Measurements from ENCODE around the gene PIK3C2G.

Gene PIK3C2G

DNA sequence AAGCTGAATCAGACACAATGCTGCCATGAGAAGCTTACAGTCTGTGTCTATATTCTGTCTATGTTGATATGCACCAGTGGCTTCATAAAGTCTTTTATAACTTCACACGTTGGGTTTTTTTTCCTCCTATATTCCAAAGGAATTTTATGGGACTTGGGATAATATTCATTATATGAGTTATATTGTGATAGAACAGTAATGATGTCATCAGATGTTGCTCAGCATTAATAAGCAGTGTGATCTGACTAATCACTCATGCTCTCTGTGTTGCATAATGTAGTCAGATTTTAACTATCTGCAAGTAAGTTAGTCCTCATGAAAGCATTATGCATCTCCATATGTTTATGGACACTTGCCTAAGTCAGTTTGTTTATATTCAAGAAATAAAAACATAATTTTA, 316.9 kb downstream of the PIK3C2G start:
- DNase-seq = no peak

DNA sequence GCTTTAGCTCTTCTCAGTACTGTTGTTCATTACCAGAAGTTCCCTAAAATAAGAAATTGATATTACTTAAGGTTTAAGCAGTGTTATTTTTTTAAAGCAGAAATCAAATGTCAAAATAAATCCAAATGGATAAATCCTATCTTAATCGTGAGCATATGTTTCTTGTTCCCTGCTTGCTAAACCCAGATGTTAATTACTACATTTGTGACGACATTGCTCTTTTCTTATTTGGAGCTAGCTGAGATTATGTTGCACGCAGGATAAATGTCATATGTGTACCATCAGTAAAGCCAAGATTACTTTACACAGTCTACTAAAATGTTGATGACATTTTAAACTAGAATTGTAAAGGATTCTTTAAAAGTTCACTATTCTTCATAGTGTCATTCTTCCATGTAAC, 319.0 kb downstream of the PIK3C2G start:
- DNase-seq = no peak

DNA sequence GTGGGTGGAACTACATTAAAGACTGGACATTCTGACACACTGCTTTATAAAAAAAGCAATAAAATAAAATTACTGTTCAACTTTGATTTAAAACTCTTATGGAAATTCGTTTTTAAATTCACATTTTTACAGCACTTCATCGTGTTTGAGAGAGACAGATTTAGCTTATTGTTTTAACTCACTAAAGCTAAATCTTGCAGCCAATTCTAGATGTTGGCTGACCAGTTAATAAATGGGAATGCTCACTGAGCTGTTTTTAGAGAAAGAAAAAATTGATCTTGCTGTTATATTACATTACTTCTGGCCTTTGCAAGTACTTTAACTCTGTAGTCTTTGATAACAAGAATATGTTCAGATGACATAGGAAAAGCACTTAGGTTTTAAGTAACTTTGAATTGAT, 319.4 kb downstream of the PIK3C2G start:
- no peak for DNase-seq

DNA sequence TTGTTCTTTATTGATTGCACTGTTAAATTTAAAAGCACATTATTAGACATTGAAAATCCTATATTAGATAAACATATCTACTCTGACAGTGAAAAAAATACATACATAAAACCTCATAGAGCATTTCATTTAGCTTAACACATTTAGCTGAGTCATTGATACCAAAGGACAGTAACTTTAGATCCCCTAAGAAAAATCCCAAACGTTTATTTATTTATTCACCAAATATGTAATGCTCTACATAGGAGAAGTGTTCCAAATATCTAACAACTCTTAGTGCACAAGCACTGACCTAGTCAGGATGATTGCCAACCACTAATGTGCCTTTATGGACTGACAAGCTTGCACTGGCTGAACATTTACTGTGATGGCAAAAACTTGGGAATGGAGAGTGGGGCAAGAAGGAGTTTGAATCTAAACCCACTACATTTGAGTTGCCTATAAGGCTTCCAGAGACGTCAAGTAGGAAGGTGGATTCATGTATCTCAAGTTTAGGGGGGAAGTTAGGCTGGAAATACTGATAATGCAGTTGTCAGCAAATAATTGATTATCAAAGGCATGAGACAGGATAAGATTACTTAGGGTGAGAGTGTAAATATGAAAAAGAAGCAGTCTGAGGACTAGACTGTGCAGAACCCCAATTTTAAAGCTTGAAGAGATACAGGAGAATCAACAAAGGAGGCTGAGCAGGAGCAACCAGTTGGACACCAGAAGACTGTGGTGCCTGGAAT, 320.1 kb downstream of the PIK3C2G start:
- DNase-seq = no peak

DNA sequence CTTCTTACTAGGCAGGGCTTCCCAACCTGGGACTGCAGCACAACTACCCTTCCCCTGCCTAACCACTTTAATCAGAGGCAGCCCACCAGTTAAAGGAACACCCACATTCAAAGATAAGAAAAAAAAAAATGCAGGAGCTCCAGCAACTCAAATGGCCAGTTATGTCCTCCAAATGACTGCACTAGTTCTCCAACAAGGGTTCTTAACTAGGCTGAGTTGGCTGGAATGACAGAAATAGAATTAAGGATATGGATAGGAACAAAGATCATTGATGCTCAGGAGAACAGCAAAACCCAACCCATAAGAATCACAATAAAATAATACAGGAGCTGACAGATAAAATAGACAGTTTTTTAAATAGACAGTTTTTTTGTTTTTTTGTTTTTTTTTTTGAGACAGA, 322.3 kb downstream of the PIK3C2G start:
- DNase-seq = no peak

DNA sequence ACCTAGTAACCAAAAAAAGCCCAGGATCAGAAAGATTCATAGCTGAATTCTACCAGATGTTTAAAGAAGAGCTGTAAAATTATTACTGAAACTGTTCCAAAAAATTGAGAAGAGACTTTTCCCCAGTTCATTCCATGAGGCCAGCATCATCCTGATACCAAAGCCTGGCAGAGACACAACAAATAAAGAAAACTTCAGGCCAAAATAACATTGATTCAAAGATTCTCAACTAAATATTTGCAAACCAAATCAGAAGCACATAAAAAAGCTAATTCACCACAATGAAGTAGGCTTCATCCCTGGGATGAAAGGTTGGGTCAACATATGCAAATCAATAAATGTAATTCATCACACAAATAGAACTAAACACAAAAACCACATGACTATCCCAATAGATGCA, 325.3 kb downstream of the PIK3C2G start:
- DNase-seq = no peak

DNA sequence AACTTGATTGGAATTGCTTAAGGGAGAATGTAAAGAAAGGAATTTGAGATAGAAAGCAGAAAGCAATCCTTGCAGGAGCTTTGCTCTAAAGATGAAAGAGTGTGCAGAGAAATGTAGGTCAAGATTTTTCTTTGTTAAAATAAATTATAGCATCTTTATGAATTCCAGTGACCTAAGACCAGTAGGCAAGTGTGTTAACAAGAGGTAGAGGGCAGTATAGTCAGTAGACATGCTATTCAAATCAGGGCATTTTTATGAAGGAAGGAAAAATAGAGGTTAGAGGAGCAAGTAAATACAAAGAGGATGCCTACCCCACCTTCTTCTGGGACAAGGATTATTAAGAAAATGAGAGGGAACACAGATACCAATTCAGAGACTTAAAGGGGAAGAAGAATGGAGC, 328.0 kb downstream of the PIK3C2G start:
- no peak for DNase-seq

DNA sequence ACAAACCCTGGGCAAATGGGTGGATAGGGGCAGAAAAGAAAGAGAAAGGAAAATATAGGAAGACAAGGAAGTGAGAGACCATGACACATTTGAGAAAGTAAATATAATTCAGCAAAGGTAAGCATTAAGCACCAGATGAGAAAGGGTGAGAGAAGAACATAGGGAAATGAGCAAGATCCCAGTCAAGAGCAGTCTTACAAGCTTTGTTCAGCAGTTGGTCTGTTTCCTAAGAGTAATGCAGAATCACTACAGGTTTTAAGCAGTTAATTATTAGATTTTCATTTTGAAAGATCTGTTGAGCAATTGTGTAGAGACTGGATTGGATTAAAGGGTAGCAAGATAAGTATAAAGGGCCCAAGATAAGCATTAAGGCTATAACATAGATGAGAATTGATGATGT, 330.2 kb downstream of the PIK3C2G start:
- no peak for DNase-seq

DNA sequence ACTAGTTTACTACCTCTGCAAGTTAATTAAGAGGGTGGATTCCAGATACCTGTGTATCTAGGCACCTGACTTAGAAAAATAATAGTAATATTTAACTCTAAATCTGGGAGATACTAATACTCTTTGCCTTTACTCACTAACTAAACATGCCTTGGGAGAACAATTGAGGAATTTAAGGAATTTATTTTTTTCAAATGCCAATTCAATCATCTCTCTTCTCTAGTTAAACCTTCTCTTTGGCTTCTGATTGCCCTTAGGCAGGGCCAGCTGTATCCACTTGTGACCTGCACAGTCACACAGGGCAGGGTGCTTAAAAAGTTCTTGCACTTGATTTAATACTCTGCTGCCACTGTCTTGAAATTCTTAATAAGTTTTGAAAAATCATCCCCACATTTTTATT, 334.1 kb downstream of the PIK3C2G start:
- DNase-seq = no peak

DNA sequence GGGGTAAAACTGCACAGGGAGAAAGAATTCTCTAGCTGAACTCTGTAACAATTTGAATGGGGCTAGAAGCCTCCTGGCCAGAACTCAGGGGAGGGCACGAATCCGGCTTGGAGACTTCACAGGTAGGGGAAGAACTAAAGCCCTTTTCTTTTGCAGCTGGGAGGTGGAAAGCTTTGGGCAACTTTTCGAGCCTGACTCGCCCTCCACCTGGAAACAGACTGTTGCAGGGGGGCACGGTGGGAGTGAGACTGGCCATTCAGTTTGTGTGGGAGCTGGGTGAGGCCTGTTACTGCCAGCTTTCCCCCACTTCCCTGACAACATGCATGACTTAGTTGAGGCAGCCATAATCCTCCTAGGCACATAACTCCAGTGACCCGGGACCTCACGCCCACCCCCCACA, 340.6 kb downstream of the PIK3C2G start:
- DNase-seq = no peak

DNA sequence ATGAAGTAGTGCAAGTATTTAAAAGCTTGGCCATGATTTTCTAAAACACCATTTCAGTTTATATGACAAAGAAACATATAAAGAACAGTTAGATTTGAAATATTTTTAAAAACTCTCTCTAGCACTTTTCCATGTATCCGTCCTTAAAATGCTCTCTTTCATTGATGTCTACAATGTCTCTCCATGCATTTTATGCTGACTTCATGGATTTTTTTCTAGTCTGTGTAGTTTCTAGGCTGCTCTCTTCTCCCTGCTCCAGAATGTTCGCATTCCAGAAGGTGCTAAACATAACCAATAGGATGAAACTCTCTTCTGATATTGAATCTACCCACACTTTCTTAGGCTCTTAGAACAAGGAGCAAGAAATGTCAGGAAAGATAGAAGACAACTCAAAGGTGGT, 351.7 kb downstream of the PIK3C2G start:
- no peak for DNase-seq

DNA sequence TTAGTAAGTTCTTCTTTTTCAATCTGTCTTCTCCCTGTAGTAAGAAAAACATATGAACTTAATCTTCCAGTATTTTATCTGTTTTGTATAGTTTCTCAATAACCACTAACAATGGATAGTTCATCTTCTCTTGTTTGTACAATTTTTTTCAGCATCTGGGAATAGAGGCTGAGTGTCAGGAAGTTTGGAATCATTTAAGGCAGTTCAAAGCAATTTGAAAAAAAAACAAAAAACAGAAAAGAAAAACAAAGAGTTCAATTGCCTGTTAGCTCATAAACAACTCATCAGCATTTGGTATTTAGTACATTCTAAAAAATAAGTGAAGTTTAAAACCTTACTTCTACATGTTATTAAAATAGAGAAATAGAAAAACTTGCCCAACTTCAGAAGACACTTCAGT, 359.7 kb downstream of the PIK3C2G start:
- DNase-seq = no peak

DNA sequence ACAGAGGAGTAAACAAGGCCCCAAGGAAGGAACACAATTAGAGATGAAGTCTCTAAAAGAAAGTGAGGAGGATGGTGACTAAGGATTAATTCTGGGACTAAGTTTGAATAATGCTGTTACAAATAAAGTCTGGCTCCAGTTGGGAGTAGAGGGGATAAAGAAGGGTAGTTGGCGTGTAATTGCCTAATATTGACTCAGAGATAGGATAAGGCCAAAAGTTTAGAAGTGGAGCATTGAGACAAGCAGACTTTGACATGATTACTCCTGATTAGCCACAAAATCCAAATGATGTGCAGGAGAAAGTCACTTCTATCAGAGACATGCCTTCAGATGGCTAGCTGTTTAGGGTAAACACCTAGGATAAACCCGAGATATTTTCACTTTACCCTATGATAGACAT, 368.1 kb downstream of the PIK3C2G start:
- DNase-seq = no peak

DNA sequence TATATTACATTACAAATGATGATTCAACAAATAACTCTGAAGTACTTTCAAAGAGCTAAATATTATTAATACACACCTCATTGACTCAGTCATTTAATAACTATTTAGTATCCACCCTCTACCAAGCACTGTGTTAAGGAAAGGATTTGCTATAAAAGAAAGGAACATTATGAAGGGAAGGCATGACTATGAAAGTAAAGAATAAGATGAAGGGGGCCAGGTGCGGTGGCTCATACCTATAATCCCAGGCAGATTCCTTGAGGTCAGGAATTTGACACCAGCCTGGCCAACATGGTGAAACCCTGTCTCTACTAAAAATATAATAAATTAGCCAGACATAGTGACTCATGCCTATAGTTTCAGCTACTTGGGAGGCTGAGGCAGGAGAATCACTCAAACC, 368.6 kb downstream of the PIK3C2G start:
- DNase-seq = no peak

DNA sequence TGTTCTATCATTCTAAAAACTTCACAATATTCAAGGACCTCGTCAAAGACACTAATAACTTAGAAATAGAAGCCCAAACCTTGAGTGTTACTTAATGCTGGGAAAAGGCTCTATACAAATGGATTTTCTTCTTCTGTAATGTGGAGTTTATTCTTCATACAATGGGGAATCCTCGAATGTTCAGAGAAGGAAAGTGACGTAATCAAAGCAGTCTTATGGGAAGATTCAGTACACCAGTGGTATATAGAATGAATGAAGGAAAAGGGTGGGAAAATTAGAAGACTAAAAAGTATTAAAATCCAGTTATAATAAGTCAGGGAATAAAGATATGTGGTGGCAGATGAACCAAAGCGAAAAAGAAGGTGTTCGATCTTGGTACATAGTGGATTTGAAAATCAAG, 370.0 kb downstream of the PIK3C2G start:
- no peak for DNase-seq

DNA sequence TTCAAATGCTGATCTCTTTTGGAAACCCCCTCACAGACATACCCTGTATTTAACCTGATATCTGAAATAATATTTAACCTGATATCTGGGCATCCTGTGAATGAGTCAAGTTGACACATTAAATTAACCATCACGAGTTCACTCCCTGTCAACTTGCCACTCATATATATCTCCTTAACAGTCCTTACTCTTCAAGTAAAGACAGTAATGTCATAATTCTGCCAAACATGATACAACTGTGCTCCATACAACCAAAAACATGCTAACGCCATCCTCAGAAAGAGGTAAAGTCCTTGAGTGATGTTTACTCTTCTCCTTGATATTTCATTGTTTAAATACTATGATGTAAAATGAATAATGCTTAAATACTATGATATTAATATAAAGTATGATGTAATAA, 371.5 kb downstream of the PIK3C2G start:
- DNase-seq = no peak

DNA sequence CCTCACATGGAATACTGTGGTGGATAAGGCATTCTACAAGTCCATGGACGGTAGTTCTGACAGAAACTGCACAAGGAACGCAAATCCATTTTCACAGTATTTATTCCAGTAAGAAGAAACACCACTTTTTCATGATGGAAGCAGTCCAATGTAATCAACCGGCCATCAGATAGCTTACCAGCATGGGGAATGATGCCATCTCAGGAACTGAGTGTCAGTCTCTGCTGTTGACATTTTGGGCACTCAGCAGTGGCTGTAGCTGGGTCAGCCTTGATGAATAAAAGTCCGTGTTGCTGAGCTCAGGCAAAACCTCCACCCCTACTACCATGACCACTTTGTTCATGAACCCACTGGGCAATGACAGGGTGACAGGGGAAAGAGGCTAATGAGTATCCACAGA, 373.1 kb downstream of the PIK3C2G start:
- DNase-seq = no peak

DNA sequence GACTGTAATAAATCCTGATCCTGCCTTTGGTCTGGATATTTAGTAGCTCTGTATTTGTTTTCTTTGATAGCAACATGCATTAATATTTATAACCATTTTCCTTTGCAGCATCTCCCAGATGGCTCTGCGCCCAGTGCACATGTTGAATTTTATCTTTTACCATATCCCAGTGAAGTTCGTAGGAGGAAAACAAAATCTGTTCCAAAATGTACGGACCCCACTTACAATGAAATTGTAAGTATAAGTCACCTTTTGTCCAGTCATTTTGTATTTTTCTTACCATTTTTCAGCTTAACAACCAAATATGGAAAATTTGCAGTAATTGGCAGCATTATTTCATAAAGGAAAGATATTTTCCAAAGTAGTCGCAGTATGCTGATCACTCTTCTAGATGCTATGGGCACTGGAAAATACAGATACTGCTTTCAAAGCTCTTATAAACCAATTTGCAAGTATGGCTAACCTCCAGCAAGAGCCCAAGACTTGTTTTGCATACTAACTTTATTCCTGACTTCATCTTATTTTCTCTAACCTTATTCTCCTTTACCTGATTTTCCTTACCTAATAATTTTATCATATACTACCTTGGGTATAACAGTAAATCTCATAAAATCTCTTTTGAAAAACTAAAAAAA, 379.1 kb downstream of the PIK3C2G start:
- DNase-seq = no peak

DNA sequence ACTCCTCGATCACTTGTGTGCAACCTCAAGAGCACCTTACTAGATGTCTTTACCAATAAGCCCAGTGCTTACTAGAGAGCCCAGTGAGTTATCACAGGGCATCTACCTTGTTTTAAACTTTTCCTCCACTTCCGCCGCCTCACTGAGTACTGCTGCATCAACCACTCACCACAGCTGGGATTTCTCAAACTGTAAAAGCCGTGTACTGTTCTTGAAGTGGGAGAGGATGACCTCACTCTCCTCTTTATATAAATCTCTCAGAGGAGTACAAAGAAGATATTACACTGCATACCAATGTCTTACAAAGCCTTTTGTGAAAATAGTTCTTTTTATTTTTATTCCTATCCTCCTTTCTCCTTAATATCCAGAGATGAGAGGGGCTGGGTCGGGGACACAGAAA, 382.4 kb downstream of the PIK3C2G start:
- DNase-seq = no peak

DNA sequence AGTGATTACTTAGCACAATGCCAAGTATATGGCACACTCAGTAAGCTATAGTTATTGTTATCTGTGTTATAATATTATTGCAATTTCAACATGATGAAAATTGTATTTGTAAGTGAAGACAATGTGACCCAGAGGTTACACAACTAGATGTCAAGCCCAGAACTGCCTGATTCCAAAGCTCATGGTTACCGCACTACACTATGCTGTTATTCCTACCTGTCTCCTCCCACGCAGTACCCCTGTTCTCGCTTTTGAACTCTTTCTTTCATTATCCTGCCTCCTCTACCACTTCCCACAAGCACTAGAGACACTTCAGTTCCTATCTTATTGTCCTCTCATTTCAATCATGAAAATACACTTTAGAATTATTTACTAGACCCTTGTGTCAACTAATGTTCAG, 383.2 kb downstream of the PIK3C2G start:
- no peak for DNase-seq

DNA sequence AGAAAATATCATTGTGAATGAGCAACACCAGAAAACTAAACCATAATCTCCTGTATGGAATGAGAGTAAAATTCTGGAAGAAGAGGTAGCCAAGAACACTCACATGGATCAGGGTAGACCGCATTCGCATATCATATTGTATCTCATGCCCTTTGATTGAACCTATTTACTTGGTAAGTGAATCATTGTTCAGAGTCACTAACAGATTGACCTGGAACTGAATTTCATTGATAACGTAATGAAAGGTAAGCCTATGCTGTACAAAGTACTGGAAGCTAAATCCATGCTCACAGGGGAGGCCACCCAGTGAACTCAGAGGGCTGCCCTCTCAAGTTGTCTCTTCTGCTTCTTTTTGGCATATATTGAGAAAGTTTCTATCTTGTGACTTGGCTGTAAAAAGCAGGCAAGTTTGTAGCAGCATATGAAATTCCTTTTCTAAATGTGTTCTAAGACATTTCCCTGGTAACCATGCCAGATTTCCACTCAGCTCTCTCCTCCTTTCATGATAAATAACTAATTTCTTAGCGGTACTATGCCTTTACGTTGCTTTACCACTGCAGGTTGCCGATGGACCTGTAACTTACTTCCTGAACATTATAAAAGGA, 385.1 kb downstream of the PIK3C2G start:
- DNase-seq = no peak

DNA sequence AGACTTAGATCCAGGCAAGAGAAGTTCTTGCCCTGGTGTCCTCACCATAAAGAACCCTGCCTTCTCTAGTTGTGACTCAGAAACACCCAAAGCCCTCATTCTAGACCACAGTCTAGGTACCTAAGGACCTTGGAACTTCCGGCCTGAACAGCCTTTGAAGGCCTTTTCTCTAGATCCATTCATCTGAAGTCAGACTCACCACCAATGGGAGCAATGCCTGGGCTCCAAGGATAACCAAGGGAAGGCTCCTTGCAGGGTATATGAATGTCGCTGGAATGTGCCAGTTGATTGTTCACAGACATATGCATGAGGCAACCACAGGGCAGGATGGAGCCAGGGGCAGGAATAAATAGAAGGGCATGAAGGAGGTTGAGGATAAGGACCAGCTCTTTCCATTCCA, 390.2 kb downstream of the PIK3C2G start:
- no peak for DNase-seq

DNA sequence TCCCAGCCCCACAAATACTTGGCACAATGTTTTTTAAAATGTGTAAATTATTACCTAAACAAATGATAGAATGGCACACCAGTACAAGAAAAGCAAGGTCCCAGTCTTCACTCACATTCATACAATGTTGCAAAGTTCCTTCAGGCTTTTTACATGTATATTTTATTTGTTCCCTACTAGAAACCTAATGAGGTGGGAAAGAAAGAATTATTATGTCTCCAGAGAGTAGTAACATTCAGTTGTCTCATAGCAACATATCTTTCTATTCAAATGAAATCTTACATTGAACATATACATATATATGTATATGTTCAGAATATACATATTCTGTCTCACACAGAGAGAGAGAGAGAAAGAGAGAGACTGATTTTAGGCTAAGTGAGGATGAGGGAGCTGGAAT, 391.3 kb downstream of the PIK3C2G start:
- DNase-seq = no peak

DNA sequence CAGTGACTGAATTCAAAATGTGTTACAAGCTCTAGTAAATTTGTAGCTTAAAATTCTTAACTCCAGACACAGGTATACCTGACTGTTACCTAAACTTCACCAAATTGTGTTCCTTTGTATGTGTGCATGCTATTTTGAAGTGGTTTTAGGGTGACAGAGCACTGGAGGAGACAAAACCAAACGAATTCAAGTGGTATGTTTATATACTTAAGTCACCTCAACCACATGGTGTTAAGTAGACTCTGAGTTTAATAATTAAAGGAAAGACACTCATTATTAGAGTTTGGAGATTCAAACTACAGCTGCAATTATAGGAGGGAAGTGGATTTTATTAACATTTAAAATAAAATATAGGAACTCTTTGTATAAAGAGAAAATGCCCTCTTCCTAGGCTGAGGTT, 392.1 kb downstream of the PIK3C2G start:
- no peak for DNase-seq

DNA sequence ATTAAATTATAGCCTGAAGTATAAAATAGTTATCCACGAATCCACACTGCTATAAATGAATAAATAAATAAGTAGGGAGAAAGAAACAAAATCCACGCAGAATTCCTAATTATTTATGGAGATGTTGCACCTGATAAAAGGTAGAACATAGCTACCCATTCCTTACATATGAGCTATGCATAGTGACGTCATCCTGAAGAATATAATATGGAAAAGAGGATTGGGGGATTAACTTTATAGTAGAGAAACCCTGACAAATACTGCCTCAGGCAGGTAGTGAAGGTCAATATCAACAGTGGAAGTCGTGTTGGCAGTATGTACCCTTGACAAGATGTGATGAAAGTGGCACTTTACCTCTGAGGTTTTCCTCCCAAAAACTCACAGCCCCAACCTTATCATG, 394.0 kb downstream of the PIK3C2G start:
- no peak for DNase-seq
